HCT116 (cell line): Measurements from ENCODE around the gene LHX4. TPM values are rescaled to one million over a fixed set of nuclear protein-coding genes. Genes with fewer than 3 reads are reported as not detected.

Experiments
- ATAC-seq: fragments of 200-7000 bp; cut with Tn5 transposase; 2 replicates; pipeline ENCODE4 v1.9.1; 2020; ENCODE audit warnings: mild to moderate bottlenecking, moderate library complexity
- BruUV-seq: library from RNA; stranded (reverse); fragments of 400-500 nt; replicated peaks from 2 replicates; lab custom pipeline; 2021; lab: Mats Ljungman, UMichigan
- CTCF ChIA-PET: fragments of 300-600 bp; sonication (Branson Sonifier 250); formaldehyde crosslinking; loops from one replicate; lab custom pipeline; 2021; ENCODE audit warnings: antibody characterized with exemption; lab: Charles Lee
- POLR2A ChIA-PET: fragments of 300-600, 350-600 bp; sonication (Branson Sonifier 250); formaldehyde crosslinking; loops from one replicate; lab custom pipeline; 2021; ENCODE audit warnings: antibody characterized with exemption; lab: Charles Lee
- RAD21 ChIA-PET, 2 experiments: fragments of 300-600 bp; sonication (Branson Sonifier 250); formaldehyde crosslinking; loops; one replicate each; lab custom pipeline; 2023; ENCODE audit warnings: low total read pairs in 2 of 2; ENCODE audit not compliant: uncharacterized antibody in 2 of 2, unreplicated experiment in 2 of 2, low non-redundant PET in 1 of 2; lab: Charles Lee
- DNase-seq: peaks from one replicate; pipeline ENCODE4 v3.0.0-alpha.2; 2010; ENCODE audit warnings: low read depth, low spot score
- H2AFZ ChIP-seq: fragments of 200-600 bp; shearing (Covaris generic), sonication (generic); 2 replicates; pipeline ENCODE4 v1.6.1; 2017; ENCODE audit warnings: low read depth, mixed run types, mixed read lengths, antibody characterized with exemption, low read length; ENCODE audit not compliant: poor library complexity, severe bottlenecking
- H3K27ac ChIP-seq: 2 replicates; pipeline ENCODE4 v1.5.1; 2012; ENCODE audit warnings: low read depth, low read length
- H3K27me3 ChIP-seq: fragments of 200-600 bp; sonication (generic); 2 replicates; pipeline ENCODE4 v1.6.1; 2016; ENCODE audit warnings: mixed run types, low read length, mixed read lengths; ENCODE audit not compliant: insufficient read depth
- H3K36me3 ChIP-seq, 2 experiments: fragments of 200-500 bp in 1 of 2; fragments of 200-600 bp in 1 of 2; sonication (Bioruptor generic) in 1 of 2; sonication (generic) in 1 of 2; 2 replicates each; pipeline versions ENCODE4 v1.5.1 to v1.6.1; 2014 to 2016; ENCODE audit warnings: low read length in 2 of 2, inconsistent platforms in 1 of 2, mixed read lengths in 1 of 2, mixed run types in 1 of 2; ENCODE audit not compliant: insufficient read depth in 2 of 2, control insufficient read depth in 1 of 2
- H3K4me1 ChIP-seq, 2 experiments: fragments of 200-600 bp in 1 of 2; sonication (generic) in 1 of 2; 2 replicates each; pipeline versions ENCODE4 v1.5.1 to v1.6.1; 2012 to 2017; ENCODE audit warnings: low read length in 2 of 2, inconsistent platforms in 1 of 2, mild to moderate bottlenecking in 1 of 2, mixed read lengths in 1 of 2, mixed run types in 1 of 2, moderate library complexity in 1 of 2; ENCODE audit not compliant: insufficient read depth in 2 of 2, control insufficient read depth in 1 of 2
- H3K4me2 ChIP-seq: fragments of 200-600 bp; sonication (generic); 2 replicates; pipeline ENCODE4 v1.6.1; 2017; ENCODE audit warnings: mixed run types, low read length, mixed read lengths
- H3K4me3 ChIP-seq, 2 experiments: fragments of 200-600 bp in 1 of 2; sonication (generic) in 1 of 2; replicated peaks in 1 of 2; 2 replicates each; pipeline ENCODE4 v1.5.1; 2011 to 2016; ENCODE audit warnings: low read length in 2 of 2, control low read depth in 1 of 2, low read depth in 1 of 2, mild to moderate bottlenecking in 1 of 2, mixed read lengths in 1 of 2, mixed run types in 1 of 2
- H3K79me2 ChIP-seq: fragments of 200-600 bp; sonication (generic); 2 replicates; pipeline ENCODE4 v1.6.1; 2017; ENCODE audit warnings: mild to moderate bottlenecking, mixed run types, low read length, moderate library complexity, mixed read lengths; ENCODE audit not compliant: insufficient read depth
- H3K9ac ChIP-seq: fragments of 200-600 bp; sonication (generic); 2 replicates; pipeline ENCODE4 v1.6.1; 2016; ENCODE audit warnings: low read length, mixed read lengths
- H3K9me2 ChIP-seq: fragments of 200-600 bp; sonication (generic), shearing (Covaris generic); 2 replicates; pipeline ENCODE4 v1.6.1; 2017; ENCODE audit warnings: mixed run types, mild to moderate bottlenecking, moderate library complexity; ENCODE audit not compliant: insufficient read depth
- H3K9me3 ChIP-seq, 2 experiments: fragments of 200-500 bp in 1 of 2; fragments of 200-600 bp in 1 of 2; sonication (Bioruptor generic) in 1 of 2; sonication (generic) in 1 of 2; 2 replicates each; pipeline ENCODE4 v1.6.1; 2014 to 2017; ENCODE audit warnings: low read length in 2 of 2, mixed read lengths in 2 of 2, inconsistent platforms in 1 of 2, low read depth in 1 of 2, mild to moderate bottlenecking in 1 of 2, mixed run types in 1 of 2, moderate library complexity in 1 of 2; ENCODE audit not compliant: control insufficient read depth in 1 of 2, insufficient read depth in 1 of 2
- H4K20me1 ChIP-seq: fragments of 200-600 bp; sonication (generic), shearing (Covaris generic); 2 replicates; pipeline ENCODE4 v1.6.1; 2017; ENCODE audit warnings: mixed run types, mild to moderate bottlenecking, moderate library complexity; ENCODE audit not compliant: insufficient read depth
- CBX3 ChIP-seq: IDR thresholded peaks from 2 replicates; pipeline ENCODE4 v1.6.1; 2012; ENCODE audit warnings: low read depth
- EGR1 ChIP-seq: IDR thresholded peaks from 2 replicates; pipeline ENCODE4 v1.6.1; 2012; ENCODE audit warnings: low read depth
- ELF1 ChIP-seq: IDR thresholded peaks from 2 replicates; pipeline ENCODE4 v1.6.1; 2012; ENCODE audit warnings: low read depth, borderline replicate concordance
- EZH2phosphoT487 ChIP-seq: fragments of 200-600 bp; IDR thresholded peaks from 2 replicates; pipeline ENCODE4 v1.6.1; 2018; ENCODE audit warnings: antibody characterized with exemption, borderline replicate concordance
- JUND ChIP-seq: IDR thresholded peaks from 2 replicates; pipeline ENCODE4 v1.6.1; 2012
- RAD21 ChIP-seq: IDR thresholded peaks from 2 replicates; pipeline ENCODE4 v1.6.1; 2012; ENCODE audit warnings: low read depth, mild to moderate bottlenecking
- SIN3A ChIP-seq: IDR thresholded peaks from 2 replicates; pipeline ENCODE4 v1.6.1; 2012; ENCODE audit warnings: low read depth
- SP1 ChIP-seq: IDR thresholded peaks from 2 replicates; pipeline ENCODE4 v1.6.1; 2012; ENCODE audit warnings: low read depth
- SRF ChIP-seq: IDR thresholded peaks from 2 replicates; pipeline ENCODE4 v1.6.1; 2012; ENCODE audit warnings: low read depth
- YY1 ChIP-seq: IDR thresholded peaks from 2 replicates; pipeline ENCODE4 v1.6.1; 2011; ENCODE audit warnings: low read length, low read depth, moderate library complexity, mild to moderate bottlenecking; ENCODE audit not compliant: insufficient replicate concordance; ENCODE audit errors: extremely low read depth
- intact Hi-C: fragments of 100-400 bp; cut with micrococcal nuclease; formaldehyde crosslinking; loops from 2 replicates; pipeline ENCODE4 v1.10.0; 2022
- total RNA-seq: library from RNA; stranded (reverse); gene quantifications from one replicate; pipeline ENCODE4 v1.2.1, GENCODE V29; 2021; ENCODE audit not compliant: unreplicated experiment
- TF ChIP-seq, protein P1 (sequence below): IDR thresholded peaks from 2 replicates; pipeline ENCODE4 v1.6.1; 2012
- TF ChIP-seq, protein P2 (sequence below): IDR thresholded peaks from 2 replicates; pipeline ENCODE4 v1.6.1; 2012; ENCODE audit warnings: low read depth
- TF ChIP-seq, protein P3 (sequence below), 3 experiments: fragments of 200-600 bp in 1 of 3; sonication (generic) in 1 of 3; IDR thresholded peaks in 2 of 3; conservative IDR thresholded peaks in 1 of 3; 2 replicates each; pipeline ENCODE4 v1.5.1; 2012 to 2017; ENCODE audit warnings: low read depth in 2 of 3, low read length in 2 of 3, antibody characterized with exemption in 1 of 3, borderline replicate concordance in 1 of 3, control low read depth in 1 of 3, mild to moderate bottlenecking in 1 of 3, mixed read lengths in 1 of 3, mixed run types in 1 of 3, moderate library complexity in 1 of 3; ENCODE audit not compliant: insufficient read depth in 1 of 3

Gene LHX4
- total RNA-seq, 1 experiment from 2014 or later, result 0.44 TPM

DNA sequence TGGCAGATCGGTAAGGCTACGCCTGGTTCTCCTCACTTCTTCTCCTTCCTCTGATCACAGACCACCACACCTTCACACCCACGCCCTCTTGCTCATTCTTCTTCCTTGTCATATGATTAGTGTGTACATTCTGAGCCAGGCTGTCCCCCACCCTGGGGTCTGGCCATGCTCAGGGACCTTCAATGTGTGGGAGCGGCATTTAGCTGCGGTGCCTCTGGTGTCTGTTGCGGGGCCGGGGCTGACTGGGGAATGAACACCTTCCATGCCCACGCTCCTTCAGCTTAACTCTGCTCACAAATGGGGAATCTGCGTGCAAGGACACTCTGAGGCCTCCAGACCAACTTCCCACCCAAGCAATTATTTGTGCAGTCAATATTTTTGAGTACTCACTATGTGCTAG is 46.0 kb upstream of the LHX4 start (continued):
- TF ChIP-seq EZH2phosphoT487 (no peak), SP1 (no peak), RAD21 (no peak), SRF (no peak), EGR1 (no peak), YY1 (no peak), CBX3 (no peak), SIN3A (no peak)
- TF ChIP-seq, protein P1, sequence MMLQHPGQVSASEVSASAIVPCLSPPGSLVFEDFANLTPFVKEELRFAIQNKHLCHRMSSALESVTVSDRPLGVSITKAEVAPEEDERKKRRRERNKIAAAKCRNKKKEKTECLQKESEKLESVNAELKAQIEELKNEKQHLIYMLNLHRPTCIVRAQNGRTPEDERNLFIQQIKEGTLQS, result no peak
- TF ChIP-seq, protein P2, sequence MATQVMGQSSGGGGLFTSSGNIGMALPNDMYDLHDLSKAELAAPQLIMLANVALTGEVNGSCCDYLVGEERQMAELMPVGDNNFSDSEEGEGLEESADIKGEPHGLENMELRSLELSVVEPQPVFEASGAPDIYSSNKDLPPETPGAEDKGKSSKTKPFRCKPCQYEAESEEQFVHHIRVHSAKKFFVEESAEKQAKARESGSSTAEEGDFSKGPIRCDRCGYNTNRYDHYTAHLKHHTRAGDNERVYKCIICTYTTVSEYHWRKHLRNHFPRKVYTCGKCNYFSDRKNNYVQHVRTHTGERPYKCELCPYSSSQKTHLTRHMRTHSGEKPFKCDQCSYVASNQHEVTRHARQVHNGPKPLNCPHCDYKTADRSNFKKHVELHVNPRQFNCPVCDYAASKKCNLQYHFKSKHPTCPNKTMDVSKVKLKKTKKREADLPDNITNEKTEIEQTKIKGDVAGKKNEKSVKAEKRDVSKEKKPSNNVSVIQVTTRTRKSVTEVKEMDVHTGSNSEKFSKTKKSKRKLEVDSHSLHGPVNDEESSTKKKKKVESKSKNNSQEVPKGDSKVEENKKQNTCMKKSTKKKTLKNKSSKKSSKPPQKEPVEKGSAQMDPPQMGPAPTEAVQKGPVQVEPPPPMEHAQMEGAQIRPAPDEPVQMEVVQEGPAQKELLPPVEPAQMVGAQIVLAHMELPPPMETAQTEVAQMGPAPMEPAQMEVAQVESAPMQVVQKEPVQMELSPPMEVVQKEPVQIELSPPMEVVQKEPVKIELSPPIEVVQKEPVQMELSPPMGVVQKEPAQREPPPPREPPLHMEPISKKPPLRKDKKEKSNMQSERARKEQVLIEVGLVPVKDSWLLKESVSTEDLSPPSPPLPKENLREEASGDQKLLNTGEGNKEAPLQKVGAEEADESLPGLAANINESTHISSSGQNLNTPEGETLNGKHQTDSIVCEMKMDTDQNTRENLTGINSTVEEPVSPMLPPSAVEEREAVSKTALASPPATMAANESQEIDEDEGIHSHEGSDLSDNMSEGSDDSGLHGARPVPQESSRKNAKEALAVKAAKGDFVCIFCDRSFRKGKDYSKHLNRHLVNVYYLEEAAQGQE, result no peak

DNA sequence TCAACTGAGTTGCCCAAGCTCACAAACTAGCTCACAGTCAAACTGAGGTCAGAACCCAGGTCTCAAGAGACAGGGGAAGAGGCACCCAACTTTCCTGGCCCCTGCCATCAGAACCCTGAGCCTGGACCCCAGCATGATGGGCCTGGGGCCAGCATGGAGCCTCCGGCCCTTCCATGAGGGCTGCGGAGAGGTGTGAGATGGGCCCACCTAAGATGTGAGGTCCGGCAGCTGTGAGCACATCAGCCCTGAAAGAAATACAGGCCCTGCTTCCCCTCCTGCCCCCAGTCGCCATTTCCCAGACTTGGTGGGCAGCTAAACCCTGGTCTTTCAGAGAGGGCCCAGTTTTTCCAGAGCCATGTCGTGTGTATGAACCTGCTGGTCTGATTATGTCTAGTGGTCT is 44.8 kb upstream of the LHX4 start:
- intact Hi-C loops, result loop anchor here (5.0 kb wide), 1 partner anchor 67 kb away; no protein-coding TSS in a partner anchor
- no peak for DNase-seq
- Histone ChIP-seq H3K9me3 (no peaks in the 10 kb centered on the region), H4K20me1 (no peaks in the 10 kb centered on the region), H2AFZ (no peak overlapping the region), H3K9me2 (no peaks in the 10 kb centered on the region), H3K36me3 (peaks cover 2 to 6% of the 10 kb centered on the region in 2 experiments; a peak in 3 of 4 replicates), H3K79me2 (no peaks in the 10 kb centered on the region), H3K27ac (no peak overlapping the region), H3K27me3 (no peaks in the 10 kb centered on the region), H3K4me1 (no peaks in the 10 kb centered on the region), H3K4me3 (no peak overlapping the region), H3K9ac (no peak overlapping the region), H3K4me2 (no peak overlapping the region)
- ChIA-PET CTCF (interaction anchor here (1.0 kb wide), 1 partner anchor 16 kb away, joined by 3 read pairs; no protein-coding TSS in a partner anchor), POLR2A (no interaction called here), RAD21 (no interaction called here)
- no peak for TF ChIP-seq ELF1
- TF ChIP-seq JUND, result no peak
- TF ChIP-seq EGR1, result no peak
- TF ChIP-seq, protein P3, sequence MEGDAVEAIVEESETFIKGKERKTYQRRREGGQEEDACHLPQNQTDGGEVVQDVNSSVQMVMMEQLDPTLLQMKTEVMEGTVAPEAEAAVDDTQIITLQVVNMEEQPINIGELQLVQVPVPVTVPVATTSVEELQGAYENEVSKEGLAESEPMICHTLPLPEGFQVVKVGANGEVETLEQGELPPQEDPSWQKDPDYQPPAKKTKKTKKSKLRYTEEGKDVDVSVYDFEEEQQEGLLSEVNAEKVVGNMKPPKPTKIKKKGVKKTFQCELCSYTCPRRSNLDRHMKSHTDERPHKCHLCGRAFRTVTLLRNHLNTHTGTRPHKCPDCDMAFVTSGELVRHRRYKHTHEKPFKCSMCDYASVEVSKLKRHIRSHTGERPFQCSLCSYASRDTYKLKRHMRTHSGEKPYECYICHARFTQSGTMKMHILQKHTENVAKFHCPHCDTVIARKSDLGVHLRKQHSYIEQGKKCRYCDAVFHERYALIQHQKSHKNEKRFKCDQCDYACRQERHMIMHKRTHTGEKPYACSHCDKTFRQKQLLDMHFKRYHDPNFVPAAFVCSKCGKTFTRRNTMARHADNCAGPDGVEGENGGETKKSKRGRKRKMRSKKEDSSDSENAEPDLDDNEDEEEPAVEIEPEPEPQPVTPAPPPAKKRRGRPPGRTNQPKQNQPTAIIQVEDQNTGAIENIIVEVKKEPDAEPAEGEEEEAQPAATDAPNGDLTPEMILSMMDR (IDR thresholded peaks at IDR 0.05 in 2 of 3, conservative IDR thresholded peaks at IDR 0.05 in 1 of 3; ENCODE audit: borderline replicate concordance in 1 of 3, insufficient read depth in 1 of 3, low read depth in 2 of 3, low read length in 2 of 3), result no peak
- no TSS peak for BruUV-seq
- ATAC-seq, result no peak
